Large intestine (tissue), 3 donors: ENCODE results near the gene ITGAX. TPM values are rescaled to one million over a fixed set of nuclear protein-coding genes. Genes with fewer than 3 reads are reported as not detected.

Experiments
- DNase-seq, 2 donors: peaks; one replicate each; pipeline versions ENCODE4 v3.0.0 to v3.0.0-alpha.2; 2013
- H3K27ac ChIP-seq: one replicate; pipeline ENCODE4 v1.5.1; 2013; ENCODE audit warnings: low read length
- H3K27me3 ChIP-seq: 2 replicates; pipeline ENCODE4 v1.6.1; 2013; ENCODE audit warnings: low read length; ENCODE audit not compliant: control insufficient read depth, insufficient read depth
- H3K36me3 ChIP-seq: 2 replicates; pipeline ENCODE4 v1.6.1; 2013; ENCODE audit warnings: low read length; ENCODE audit not compliant: control insufficient read depth, insufficient read depth
- H3K4me1 ChIP-seq: one replicate; pipeline ENCODE4 v1.6.1; 2013; ENCODE audit warnings: low read length; ENCODE audit not compliant: control insufficient read depth, insufficient read depth
- H3K4me3 ChIP-seq: one replicate; pipeline ENCODE4 v1.5.1; 2013; ENCODE audit warnings: low read length
- H3K9me3 ChIP-seq: one replicate; pipeline ENCODE4 v1.6.1; 2013; ENCODE audit warnings: mild to moderate bottlenecking, low read depth, low read length, moderate library complexity; ENCODE audit not compliant: control insufficient read depth
- WGBS: methylation state at CpG from one replicate; pipeline ENCODE4 v1.1.5; 2013; ENCODE audit warnings: low lambda C conversion rate; ENCODE audit not compliant: insufficient coverage; 5-methylcytosine and 5-hydroxymethylcytosine counted together
- polyA plus RNA-seq: library from polyadenylated mRNA; unstranded; fragments of 120-200 nt; gene quantifications from one replicate; pipeline ENCODE4 v1.2.1, GENCODE V29; 2013

Gene ITGAX
- polyA plus RNA-seq, 1 donor, result 1.9 TPM

DNA sequence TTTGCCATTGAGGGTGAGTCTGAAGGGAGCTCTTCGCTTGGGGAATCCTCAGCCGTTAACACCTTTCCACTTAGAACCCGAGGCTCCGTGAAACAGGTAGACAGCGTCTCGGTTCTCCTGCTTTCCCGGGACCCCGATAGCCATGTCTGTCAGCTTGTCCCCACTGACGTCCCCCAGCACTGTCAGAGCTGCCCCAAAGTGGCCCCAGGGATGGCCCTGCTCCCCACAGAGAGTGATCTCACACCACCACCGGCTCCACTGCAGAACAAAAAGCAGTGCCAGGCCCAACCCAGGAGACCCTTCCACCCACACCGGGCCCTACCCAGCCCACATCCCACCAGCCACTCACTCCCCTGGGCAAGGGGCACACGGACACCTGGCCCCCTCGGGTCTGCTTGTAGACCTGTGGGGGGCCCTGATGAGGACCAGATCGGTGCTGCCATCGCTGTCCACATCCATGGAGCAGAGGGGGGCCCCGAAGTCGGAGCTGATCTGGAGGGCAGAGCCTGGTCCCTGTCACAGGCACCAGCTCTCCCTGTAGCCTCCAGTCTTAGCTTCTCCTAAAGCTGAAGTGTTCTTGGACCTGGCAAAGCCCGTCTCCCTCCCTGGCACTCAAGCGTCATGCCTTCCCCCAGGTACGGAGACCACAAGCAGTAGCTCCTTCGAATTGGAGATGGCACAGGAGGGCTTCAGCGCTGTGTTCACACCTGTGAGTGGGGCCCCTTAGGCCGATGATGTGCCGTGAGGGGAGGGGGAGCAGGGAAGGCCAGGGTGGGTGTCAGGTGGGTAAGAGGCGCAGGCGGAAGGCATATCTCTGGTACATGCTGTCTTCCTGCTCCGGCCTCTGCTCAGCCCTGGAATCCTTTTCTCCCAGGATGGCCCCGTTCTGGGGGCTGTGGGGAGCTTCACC lies 6.5 kb downstream of the ITGAX start:
- no peaks in the 10 kb centered on the region for H3K36me3 ChIP-seq
- no peak overlapping the region for H3K27ac ChIP-seq
- H3K4me1 ChIP-seq, result no peaks in the 10 kb centered on the region
- no peak overlapping the region for H3K4me3 ChIP-seq
- H3K9me3 ChIP-seq, result no peaks in the 10 kb centered on the region
- WGBS, result no CpG with 5 or more reads among the region's 28 CpGs
- no peaks in the 10 kb centered on the region for H3K27me3 ChIP-seq
- DNase-seq, result no peak

- 80% methylated on average over 1 of the region's 26 CpGs for WGBS
- Histone ChIP-seq H3K27me3 (no peaks in the 10 kb centered on the region), H3K4me3 (no peak overlapping the region), H3K36me3 (no peaks in the 10 kb centered on the region), H3K4me1 (no peaks in the 10 kb centered on the region), H3K27ac (no peak overlapping the region), H3K9me3 (no peaks in the 10 kb centered on the region)
- DNase-seq, result no peak
Measured at GRCh38 chr16:31362476-31363405, 7.8 kb downstream of the ITGAX start.

- no peaks in the 10 kb centered on the region for H3K27me3 ChIP-seq
- no peak for DNase-seq
- H3K4me3 ChIP-seq, result no peak overlapping the region
- H3K4me1 ChIP-seq, result no peaks in the 10 kb centered on the region
- 80% methylated on average over 1 of the region's 8 CpGs for WGBS
- no peaks in the 10 kb centered on the region for H3K9me3 ChIP-seq
- H3K27ac ChIP-seq, result no peak overlapping the region
- no peaks in the 10 kb centered on the region for H3K36me3 ChIP-seq
Measured at GRCh38 chr16:31363721-31364120, 8.7 kb downstream of the ITGAX start.

GRCh38 chr16:31364421-31364820 lies 9.4 kb downstream of the ITGAX start:
- no peak for DNase-seq
- Histone ChIP-seq H3K27me3 (no peaks in the 10 kb centered on the region), H3K4me3 (no peak overlapping the region), H3K27ac (no peak overlapping the region), H3K9me3 (no peaks in the 10 kb centered on the region), H3K4me1 (no peaks in the 10 kb centered on the region), H3K36me3 (no peaks in the 10 kb centered on the region)
- no CpG with 5 or more reads among the region's 6 CpGs for WGBS

DNA sequence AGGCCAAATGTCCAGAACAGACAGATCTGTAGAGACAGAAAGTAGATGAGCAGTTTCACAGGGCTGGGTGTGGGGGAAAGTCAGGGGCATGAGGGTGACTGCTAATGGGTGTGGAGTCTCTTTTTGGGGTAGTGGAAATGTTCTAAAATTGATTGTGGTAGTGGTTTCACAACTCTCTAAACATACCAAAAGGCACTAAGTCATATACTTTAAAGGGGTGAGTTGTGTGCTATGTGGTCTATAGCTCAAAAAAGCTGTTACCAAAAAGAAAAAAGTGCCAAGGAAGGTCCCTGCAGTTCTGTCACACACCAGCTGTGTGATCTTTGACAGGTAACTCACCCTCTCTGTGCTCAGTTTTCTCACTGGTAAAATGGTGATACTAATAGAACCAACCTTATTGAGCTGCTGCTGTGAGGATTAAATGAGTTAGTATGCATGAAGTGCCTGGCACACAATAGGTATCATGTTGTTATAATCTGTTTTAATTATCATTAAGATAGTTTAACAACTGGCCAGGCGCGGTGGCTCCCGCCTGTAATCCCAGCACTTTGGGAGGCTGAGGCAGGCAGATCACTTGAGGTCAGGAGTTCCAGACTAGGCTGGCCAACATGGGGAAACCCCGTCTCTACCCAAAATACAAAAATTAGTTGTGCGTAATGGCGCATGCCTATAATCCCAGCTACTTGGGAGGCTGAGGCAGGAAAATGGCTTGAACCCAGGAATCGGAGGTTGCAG lies 10.3 kb downstream of the ITGAX start:
- no CpG with 5 or more reads among the region's 7 CpGs for WGBS
- Histone ChIP-seq H3K27ac (no peak overlapping the region), H3K36me3 (no peaks in the 10 kb centered on the region), H3K9me3 (no peaks in the 10 kb centered on the region), H3K4me3 (no peak overlapping the region), H3K4me1 (no peaks in the 10 kb centered on the region), H3K27me3 (no peaks in the 10 kb centered on the region)
- DNase-seq, result no peak

DNA sequence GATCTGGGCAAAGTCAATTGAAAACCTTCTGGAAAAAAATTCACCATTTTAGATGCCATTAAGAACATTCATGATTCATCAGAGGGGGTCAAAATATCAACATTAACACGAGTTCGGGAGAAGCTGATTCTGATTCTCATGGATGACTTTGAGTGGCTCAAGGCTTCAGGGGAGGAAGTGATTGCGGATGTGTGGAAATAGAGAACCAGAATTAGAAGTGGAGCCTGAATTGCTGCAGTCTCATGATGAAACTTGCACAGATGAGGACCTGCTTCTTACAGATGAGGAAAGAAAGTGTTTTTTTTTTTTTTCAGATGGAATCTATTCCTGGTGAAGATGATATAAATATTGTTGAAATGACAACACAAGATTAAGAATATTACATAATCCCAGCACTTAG lies 12.9 kb downstream of the ITGAX start:
- no peaks in the 10 kb centered on the region for H3K36me3 ChIP-seq
- no peaks in the 10 kb centered on the region for H3K9me3 ChIP-seq
- no peak for DNase-seq
- H3K4me1 ChIP-seq, result no peaks in the 10 kb centered on the region
- no peaks in the 10 kb centered on the region for H3K27me3 ChIP-seq
- H3K4me3 ChIP-seq, result no peak overlapping the region
- 90% methylated on average over 2 of the region's 3 CpGs for WGBS
- no peak overlapping the region for H3K27ac ChIP-seq

DNA sequence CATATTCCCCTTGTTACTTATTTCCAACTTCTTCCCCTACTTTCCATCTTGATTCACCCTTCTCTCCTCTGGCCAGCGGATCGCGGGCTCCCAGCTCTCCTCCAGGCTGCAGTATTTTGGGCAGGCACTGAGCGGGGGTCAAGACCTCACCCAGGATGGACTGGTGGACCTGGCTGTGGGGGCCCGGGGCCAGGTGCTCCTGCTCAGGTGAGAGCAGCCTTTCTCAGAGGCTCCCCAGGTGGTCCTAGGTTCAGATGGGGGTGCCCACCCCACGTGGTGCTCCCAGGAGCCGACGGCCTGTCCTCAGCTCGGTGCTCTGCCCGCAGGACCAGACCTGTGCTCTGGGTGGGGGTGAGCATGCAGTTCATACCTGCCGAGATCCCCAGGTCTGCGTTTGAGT lies 16.0 kb downstream of the ITGAX start:
- no CpG with 5 or more reads among the region's 12 CpGs for WGBS
- no peaks in the 10 kb centered on the region for H3K4me1 ChIP-seq
- no peak overlapping the region for H3K4me3 ChIP-seq
- DNase-seq, result no peak
- no peak overlapping the region for H3K27ac ChIP-seq
- H3K9me3 ChIP-seq, result no peaks in the 10 kb centered on the region
- no peaks in the 10 kb centered on the region for H3K27me3 ChIP-seq
- no peaks in the 10 kb centered on the region for H3K36me3 ChIP-seq

DNA sequence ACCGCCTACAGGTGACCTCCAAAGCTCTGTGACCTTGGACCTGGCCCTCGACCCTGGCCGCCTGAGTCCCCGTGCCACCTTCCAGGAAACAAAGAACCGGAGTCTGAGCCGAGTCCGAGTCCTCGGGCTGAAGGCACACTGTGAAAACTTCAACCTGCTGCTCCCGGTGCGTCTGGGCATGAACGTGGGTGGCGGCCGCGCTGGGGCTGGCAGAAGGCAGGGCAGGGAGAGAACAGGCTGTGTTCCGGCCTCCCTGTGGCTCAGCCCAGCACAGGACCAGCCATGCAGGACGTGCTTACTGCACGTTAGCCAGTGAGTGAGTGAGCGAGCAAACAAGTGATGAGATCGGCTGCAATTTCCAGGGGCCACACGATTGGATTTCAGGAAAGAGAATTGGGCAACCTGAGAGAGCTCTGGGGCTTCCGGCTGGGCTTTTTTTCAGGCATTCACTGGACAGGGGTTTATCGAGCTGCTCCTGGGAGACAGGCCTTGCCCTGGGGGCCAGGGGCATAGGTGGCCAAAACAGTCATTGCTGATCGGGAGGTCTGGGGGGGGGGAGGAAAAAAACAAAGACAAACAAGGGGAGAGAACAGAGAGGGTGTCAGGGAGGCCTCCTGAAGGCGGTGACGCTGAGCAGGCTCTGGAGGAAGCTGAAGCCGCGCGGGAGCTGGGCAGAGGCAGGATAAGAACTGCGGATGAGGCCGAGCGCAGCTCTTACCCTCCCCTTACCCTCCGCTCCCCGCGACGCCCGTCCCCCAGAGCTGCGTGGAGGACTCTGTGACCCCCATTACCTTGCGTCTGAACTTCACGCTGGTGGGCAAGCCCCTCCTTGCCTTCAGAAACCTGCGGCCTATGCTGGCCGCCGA lies 16.9 kb downstream of the ITGAX start:
- Histone ChIP-seq H3K4me1 (peaks cover 1% of the 10 kb centered on the region), H3K4me3 (no peak overlapping the region), H3K36me3 (no peaks in the 10 kb centered on the region), H3K27ac (no peak overlapping the region), H3K27me3 (no peaks in the 10 kb centered on the region), H3K9me3 (no peaks in the 10 kb centered on the region)
- no CpG with 5 or more reads among the region's 42 CpGs for WGBS
- no peak for DNase-seq

GRCh38 chr16:31373235-31373634 lies 18.3 kb downstream of the ITGAX start:
- Histone ChIP-seq H3K4me1 (peaks cover 4% of the 10 kb centered on the region), H3K27ac (no peak overlapping the region), H3K4me3 (no peak overlapping the region), H3K27me3 (no peaks in the 10 kb centered on the region), H3K9me3 (no peaks in the 10 kb centered on the region), H3K36me3 (no peaks in the 10 kb centered on the region)
- no peak for DNase-seq
- WGBS, result 100% methylated on average over 1 of the region's 14 CpGs
